ENCODE data around the gene RBKS.

- TF ChIP-seq, protein P1, sequence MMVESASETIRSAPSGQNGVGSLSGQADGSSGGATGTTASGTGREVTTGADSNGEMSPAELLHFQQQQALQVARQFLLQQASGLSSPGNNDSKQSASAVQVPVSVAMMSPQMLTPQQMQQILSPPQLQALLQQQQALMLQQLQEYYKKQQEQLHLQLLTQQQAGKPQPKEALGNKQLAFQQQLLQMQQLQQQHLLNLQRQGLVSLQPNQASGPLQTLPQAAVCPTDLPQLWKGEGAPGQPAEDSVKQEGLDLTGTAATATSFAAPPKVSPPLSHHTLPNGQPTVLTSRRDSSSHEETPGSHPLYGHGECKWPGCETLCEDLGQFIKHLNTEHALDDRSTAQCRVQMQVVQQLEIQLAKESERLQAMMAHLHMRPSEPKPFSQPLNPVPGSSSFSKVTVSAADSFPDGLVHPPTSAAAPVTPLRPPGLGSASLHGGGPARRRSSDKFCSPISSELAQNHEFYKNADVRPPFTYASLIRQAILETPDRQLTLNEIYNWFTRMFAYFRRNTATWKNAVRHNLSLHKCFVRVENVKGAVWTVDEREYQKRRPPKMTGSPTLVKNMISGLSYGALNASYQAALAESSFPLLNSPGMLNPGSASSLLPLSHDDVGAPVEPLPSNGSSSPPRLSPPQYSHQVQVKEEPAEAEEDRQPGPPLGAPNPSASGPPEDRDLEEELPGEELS (CRISPR knock-in tag; IDR thresholded peaks at IDR 0.05) = no peak
- TF ChIP-seq CTCF (IDR thresholded peaks at IDR 0.05) (no peak), ZBTB21 (CRISPR knock-in tag; IDR thresholded peaks at IDR 0.05; ENCODE audit: borderline replicate concordance) (no peak), FOXJ3 (CRISPR knock-in tag; IDR thresholded peaks at IDR 0.05; ENCODE audit: borderline replicate concordance) (no peak)
Observed at GRCh38 chr2:27891673-27892105, 1.5 kb upstream of the RBKS start.

All from WTC11 (cell line).